Muscle layer of duodenum (tissue), 2 donors: ENCODE data around the gene TSPAN14.

Experiments used
- H3K27ac ChIP-seq: one replicate; pipeline ENCODE4 v1.7.0; 2013; ENCODE audit warnings: mild to moderate bottlenecking, low read length
- H3K27me3 ChIP-seq: one replicate; pipeline ENCODE4 v1.7.0; 2013; ENCODE audit warnings: low read depth, mild to moderate bottlenecking, control low read depth, low read length
- H3K36me3 ChIP-seq, 2 donors: one replicate each; pipeline ENCODE4 v1.7.0; 2013; ENCODE audit warnings: low read length in 2 of 2, control low read depth in 1 of 2, mild to moderate bottlenecking in 1 of 2; ENCODE audit not compliant: insufficient read depth in 2 of 2, control insufficient read depth in 1 of 2
- H3K4me1 ChIP-seq, 2 donors: one replicate each; pipeline ENCODE4 v1.7.0; 2013; ENCODE audit warnings: low read length in 2 of 2, mild to moderate bottlenecking in 2 of 2, control low read depth in 1 of 2, moderate library complexity in 1 of 2; ENCODE audit not compliant: insufficient read depth in 2 of 2, control insufficient read depth in 1 of 2
- H3K4me3 ChIP-seq, 2 donors: one replicate each; pipeline ENCODE4 v1.7.0; 2013; ENCODE audit warnings: low read length in 2 of 2, low read depth in 1 of 2, mild to moderate bottlenecking in 1 of 2
- H3K9me3 ChIP-seq, 2 donors: one replicate each; pipeline ENCODE4 v1.7.0; 2013; ENCODE audit warnings: low read length in 2 of 2, control low read depth in 1 of 2, mild to moderate bottlenecking in 1 of 2; ENCODE audit not compliant: control insufficient read depth in 1 of 2
- donor health status: healthy.

TSPAN14 gene

GRCh38 chr10:80486785-80487420 lies 32.8 kb downstream of the TSPAN14 start:
- peaks cover 20 to 44% of the 10 kb centered on the region in 2 donors for H3K4me1 ChIP-seq
- H3K4me3 ChIP-seq = no peak overlapping the region
- H3K36me3 ChIP-seq = peaks cover 13 to 20% of the 10 kb centered on the region in 2 donors
- no peaks in the 10 kb centered on the region for H3K9me3 ChIP-seq
- no peak overlapping the region for H3K27ac ChIP-seq
- H3K27me3 ChIP-seq = no peaks in the 10 kb centered on the region

DNA sequence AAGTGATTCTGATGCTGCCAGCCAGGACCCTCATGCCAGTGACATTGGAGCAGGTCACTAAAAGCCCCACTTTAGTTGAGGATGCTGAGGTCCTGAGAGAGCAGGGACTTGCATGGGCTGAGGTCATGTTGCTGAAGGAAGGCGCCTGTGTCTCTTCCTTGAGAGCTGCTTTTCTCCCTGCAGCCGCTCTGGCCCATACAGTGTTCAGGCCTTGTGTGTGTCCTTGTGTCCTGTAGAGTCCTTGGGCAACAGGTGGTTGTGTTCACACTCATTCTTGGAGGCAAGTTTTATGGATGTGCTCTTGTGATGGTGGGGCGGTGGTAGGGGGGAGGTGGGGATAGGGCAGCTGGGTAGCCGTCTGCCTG lies 33.3 kb downstream of the TSPAN14 start:
- peaks cover 20 to 44% of the 10 kb centered on the region in 2 donors for H3K4me1 ChIP-seq
- H3K27ac ChIP-seq = no peak overlapping the region
- no peaks in the 10 kb centered on the region for H3K27me3 ChIP-seq
- H3K4me3 ChIP-seq = no peak overlapping the region
- no peaks in the 10 kb centered on the region for H3K9me3 ChIP-seq
- H3K36me3 ChIP-seq = peaks cover 13 to 20% of the 10 kb centered on the region in 2 donors

GRCh38 chr10:80487791-80488538 lies 33.9 kb downstream of the TSPAN14 start:
- Histone ChIP-seq H3K36me3 (peaks cover 13 to 20% of the 10 kb centered on the region in 2 donors), H3K27ac (no peak overlapping the region), H3K27me3 (no peaks in the 10 kb centered on the region), H3K9me3 (no peaks in the 10 kb centered on the region), H3K4me3 (no peak overlapping the region), H3K4me1 (peaks cover 20 to 44% of the 10 kb centered on the region in 2 donors)

- peaks cover 13 to 20% of the 10 kb centered on the region in 2 donors for H3K36me3 ChIP-seq
- H3K4me1 ChIP-seq = peaks cover 24 to 50% of the 10 kb centered on the region in 2 donors
- no peak overlapping the region for H3K27ac ChIP-seq
- no peaks in the 10 kb centered on the region for H3K27me3 ChIP-seq
- no peaks in the 10 kb centered on the region for H3K9me3 ChIP-seq
- no peak overlapping the region for H3K4me3 ChIP-seq
These were observed 34.5 kb downstream of the TSPAN14 start for GRCh38 chr10:80488539-80489066.

- Histone ChIP-seq H3K4me3 (no peak overlapping the region), H3K27me3 (no peaks in the 10 kb centered on the region), H3K36me3 (peaks cover 13 to 20% of the 10 kb centered on the region in 2 donors), H3K9me3 (no peaks in the 10 kb centered on the region), H3K4me1 (peaks cover 31 to 60% of the 10 kb centered on the region in 2 donors), H3K27ac (no peak overlapping the region)
These were observed 35.4 kb downstream of the TSPAN14 start for GRCh38 chr10:80489371-80490112.

DNA sequence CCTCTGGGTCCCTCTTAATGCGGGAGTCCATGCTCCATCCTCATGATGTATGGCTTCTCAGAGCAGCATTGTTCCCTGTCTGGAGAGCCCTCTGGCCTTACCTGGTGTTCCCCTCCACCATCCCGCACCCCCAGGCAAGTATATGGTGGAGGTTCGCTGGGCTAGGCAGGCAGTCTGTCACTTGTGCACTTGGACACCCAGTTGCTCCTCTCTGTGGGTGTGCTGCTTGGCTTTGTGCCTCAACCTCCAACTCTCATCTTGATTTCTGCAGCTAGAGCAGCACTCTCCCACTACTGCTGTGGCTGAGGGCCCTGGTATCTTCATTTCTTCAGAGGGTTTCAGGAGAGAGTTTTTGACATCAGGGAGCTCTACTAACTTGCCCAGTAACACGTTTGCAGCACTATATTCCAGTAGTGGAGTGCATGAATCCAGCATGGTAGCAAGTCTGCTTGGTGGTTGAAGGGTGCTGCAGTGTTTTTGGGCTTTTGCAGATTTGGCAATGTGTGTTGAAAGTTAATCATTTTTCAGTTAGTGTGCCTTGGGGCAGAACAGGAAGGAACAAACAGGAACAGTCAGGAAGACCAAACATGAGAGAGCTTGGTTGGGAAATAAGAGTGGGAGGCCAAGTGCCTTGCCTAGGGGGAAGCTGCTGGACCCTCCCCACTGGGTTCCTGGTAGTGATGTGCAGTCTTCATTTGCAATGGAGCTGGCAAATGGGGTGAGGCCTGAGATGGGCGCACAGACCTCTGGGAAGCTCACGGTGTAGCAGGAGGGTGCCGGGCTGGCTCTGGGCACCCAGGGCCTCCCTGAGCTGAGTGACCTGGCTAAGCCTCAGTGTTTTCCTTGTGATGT lies 37.4 kb downstream of the TSPAN14 start:
- Histone ChIP-seq H3K27ac (no peak overlapping the region), H3K4me3 (no peak overlapping the region), H3K27me3 (no peaks in the 10 kb centered on the region), H3K36me3 (peaks cover 13 to 20% of the 10 kb centered on the region in 2 donors), H3K4me1 (peaks cover 23 to 49% of the 10 kb centered on the region in 2 donors), H3K9me3 (no peaks in the 10 kb centered on the region)

- H3K27me3 ChIP-seq = no peaks in the 10 kb centered on the region
- peaks cover 33 to 50% of the 10 kb centered on the region in 2 donors for H3K4me1 ChIP-seq
- H3K9me3 ChIP-seq = no peaks in the 10 kb centered on the region
- peak overlapping the region; percentile 16 for H3K27ac ChIP-seq
- H3K4me3 ChIP-seq = no peak overlapping the region
- peaks cover 13 to 20% of the 10 kb centered on the region in 2 donors for H3K36me3 ChIP-seq
These were observed 38.9 kb downstream of the TSPAN14 start for GRCh38 chr10:80492848-80493521.

- H3K27ac ChIP-seq = peak overlapping the region; percentile 16
- H3K27me3 ChIP-seq = no peaks in the 10 kb centered on the region
- H3K9me3 ChIP-seq = no peaks in the 10 kb centered on the region
- peaks cover 36 to 53% of the 10 kb centered on the region in 2 donors for H3K4me1 ChIP-seq
- peaks cover 13 to 20% of the 10 kb centered on the region in 2 donors for H3K36me3 ChIP-seq
- no peak overlapping the region for H3K4me3 ChIP-seq
These were observed 39.5 kb downstream of the TSPAN14 start for GRCh38 chr10:80493522-80494051.

GRCh38 chr10:80496555-80497172 lies 42.6 kb downstream of the TSPAN14 start:
- Histone ChIP-seq H3K4me1 (peaks cover 54 to 62% of the 10 kb centered on the region in 2 donors), H3K27me3 (no peaks in the 10 kb centered on the region), H3K27ac (no peak overlapping the region), H3K4me3 (no peak overlapping the region), H3K9me3 (no peaks in the 10 kb centered on the region), H3K36me3 (no peaks in the 10 kb centered on the region)
